ENCODE data around the gene SORCS2.

The SORCS2 gene

DNA sequence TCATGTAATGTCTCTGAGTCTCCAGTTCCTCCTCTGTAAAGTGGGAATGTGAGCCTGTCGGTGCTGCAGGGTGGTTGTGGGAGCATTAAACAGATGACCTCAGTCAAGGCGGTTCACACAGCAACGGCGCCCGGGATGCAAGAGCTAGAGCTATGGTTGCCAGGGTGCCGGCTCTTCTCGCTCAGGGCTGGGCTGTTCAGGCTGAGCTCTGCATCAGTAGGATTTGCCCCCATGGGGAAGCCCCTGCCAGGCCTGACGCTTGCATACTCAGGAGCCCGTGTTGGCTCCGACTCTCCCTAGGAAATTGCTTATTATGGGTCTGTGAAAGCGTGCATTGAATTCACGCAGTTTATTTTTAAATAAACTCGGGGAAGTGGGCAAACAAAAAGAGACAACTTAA, 175.1 kb downstream of the SORCS2 start:
- Histone ChIP-seq H3K27me3 (ENCODE audit: insufficient read depth, low read length, poor library complexity) (no peaks in the 10 kb centered on the region), H3K27ac (ENCODE audit: low read length) (no peak overlapping the region), H3K4me2 (ENCODE audit: insufficient read depth, low read length) (no peak overlapping the region), H2AFZ (ENCODE audit: low read depth, low read length) (no peak overlapping the region), H3K4me3 (ENCODE audit: low read depth in 1 of 2, low read length in 2 of 2) (no peak overlapping the region), H3K9ac (ENCODE audit: low read depth, low read length) (no peak overlapping the region), H3K4me1 (ENCODE audit: insufficient read depth, low read length) (no peaks in the 10 kb centered on the region), H4K20me1 (ENCODE audit: insufficient read depth, low read length) (no peaks in the 10 kb centered on the region), H3K9me3 (ENCODE audit: insufficient read depth, low read length, severe bottlenecking) (no peaks in the 10 kb centered on the region), H3K79me2 (ENCODE audit: insufficient read depth, low read length) (no peaks in the 10 kb centered on the region), H3K36me3 (ENCODE audit: insufficient read depth, low read length) (no peaks in the 10 kb centered on the region)
- DNase-seq (no peak), ATAC-seq (ENCODE audit: insufficient read depth, low read depth) (no peak)
- TF ChIP-seq EZH2 (IDR thresholded peaks at IDR 0.05; ENCODE audit: borderline replicate concordance, low read depth, low read length, severe bottlenecking) = no peak
- TF ChIP-seq, protein P1, sequence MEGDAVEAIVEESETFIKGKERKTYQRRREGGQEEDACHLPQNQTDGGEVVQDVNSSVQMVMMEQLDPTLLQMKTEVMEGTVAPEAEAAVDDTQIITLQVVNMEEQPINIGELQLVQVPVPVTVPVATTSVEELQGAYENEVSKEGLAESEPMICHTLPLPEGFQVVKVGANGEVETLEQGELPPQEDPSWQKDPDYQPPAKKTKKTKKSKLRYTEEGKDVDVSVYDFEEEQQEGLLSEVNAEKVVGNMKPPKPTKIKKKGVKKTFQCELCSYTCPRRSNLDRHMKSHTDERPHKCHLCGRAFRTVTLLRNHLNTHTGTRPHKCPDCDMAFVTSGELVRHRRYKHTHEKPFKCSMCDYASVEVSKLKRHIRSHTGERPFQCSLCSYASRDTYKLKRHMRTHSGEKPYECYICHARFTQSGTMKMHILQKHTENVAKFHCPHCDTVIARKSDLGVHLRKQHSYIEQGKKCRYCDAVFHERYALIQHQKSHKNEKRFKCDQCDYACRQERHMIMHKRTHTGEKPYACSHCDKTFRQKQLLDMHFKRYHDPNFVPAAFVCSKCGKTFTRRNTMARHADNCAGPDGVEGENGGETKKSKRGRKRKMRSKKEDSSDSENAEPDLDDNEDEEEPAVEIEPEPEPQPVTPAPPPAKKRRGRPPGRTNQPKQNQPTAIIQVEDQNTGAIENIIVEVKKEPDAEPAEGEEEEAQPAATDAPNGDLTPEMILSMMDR (IDR thresholded peaks at IDR 0.05; ENCODE audit: borderline replicate concordance, extremely low read depth, low read length, poor library complexity, severe bottlenecking) = no peak

DNA sequence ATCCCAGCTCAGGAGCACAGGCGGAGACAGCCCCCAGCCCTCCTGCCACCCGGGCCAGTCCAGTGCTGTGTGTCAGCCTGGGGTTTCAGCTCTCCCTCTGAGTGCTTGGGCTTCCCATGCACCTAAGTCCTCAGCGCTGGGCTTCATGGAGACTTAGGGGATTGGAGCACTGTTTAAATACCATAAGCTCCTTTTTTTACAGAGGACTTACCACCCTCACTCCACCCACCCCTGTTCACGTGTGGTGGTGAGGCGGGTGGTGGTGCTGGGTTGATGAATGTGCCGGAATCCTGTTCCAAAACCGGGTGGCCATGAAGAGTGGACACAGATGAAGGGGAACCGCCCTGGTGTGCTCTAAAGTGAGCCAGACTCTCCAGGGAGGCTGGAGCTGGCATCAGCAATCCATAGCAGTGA, 175.5 kb downstream of the SORCS2 start:
- ATAC-seq (ENCODE audit: insufficient read depth, low read depth) (no peak), DNase-seq (no peak)
- H3K27me3 ChIP-seq (ENCODE audit: insufficient read depth, low read length, poor library complexity) = no peaks in the 10 kb centered on the region
- H4K20me1 ChIP-seq (ENCODE audit: insufficient read depth, low read length) = no peaks in the 10 kb centered on the region
- no peaks in the 10 kb centered on the region for H3K79me2 ChIP-seq (ENCODE audit: insufficient read depth, low read length)
- no peak overlapping the region for H3K4me2 ChIP-seq (ENCODE audit: insufficient read depth, low read length)
- H3K9ac ChIP-seq (ENCODE audit: low read depth, low read length) = no peak overlapping the region
- H2AFZ ChIP-seq (ENCODE audit: low read depth, low read length) = no peak overlapping the region
- H3K36me3 ChIP-seq (ENCODE audit: insufficient read depth, low read length) = no peaks in the 10 kb centered on the region
- H3K9me3 ChIP-seq (ENCODE audit: insufficient read depth, low read length, severe bottlenecking) = no peaks in the 10 kb centered on the region
- no peak overlapping the region for H3K4me3 ChIP-seq (ENCODE audit: low read depth in 1 of 2, low read length in 2 of 2)
- no peaks in the 10 kb centered on the region for H3K4me1 ChIP-seq (ENCODE audit: insufficient read depth, low read length)
- no peak overlapping the region for H3K27ac ChIP-seq (ENCODE audit: low read length)
- TF ChIP-seq, protein P1 (IDR thresholded peaks at IDR 0.05; ENCODE audit: borderline replicate concordance, extremely low read depth, low read length, poor library complexity, severe bottlenecking) = no peak
- no peak for TF ChIP-seq EZH2 (IDR thresholded peaks at IDR 0.05; ENCODE audit: borderline replicate concordance, low read depth, low read length, severe bottlenecking)

DNA sequence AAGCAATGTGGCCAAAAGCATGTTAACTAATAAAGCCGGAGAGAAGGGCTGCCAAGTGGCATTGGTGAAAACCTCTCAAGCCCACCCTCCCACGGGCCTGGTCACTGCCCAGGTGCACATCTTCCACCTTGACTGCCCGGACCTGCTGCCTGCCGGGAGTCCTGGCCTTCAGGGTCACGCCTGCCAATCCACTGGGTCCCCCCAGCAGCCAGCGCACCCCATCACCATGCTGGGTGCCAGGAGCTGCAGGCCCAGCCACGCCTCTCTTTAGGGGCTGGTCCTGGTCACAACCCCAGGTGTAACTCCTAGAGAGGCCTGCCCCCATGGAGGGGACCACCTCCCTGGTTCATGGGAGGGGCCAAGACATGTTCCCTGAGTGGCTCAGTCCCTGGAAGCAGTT, 176.0 kb downstream of the SORCS2 start:
- Histone ChIP-seq H3K27ac (ENCODE audit: low read length) (no peak overlapping the region), H3K9me3 (ENCODE audit: insufficient read depth, low read length, severe bottlenecking) (no peaks in the 10 kb centered on the region), H3K4me3 (ENCODE audit: low read depth in 1 of 2, low read length in 2 of 2) (no peak overlapping the region), H4K20me1 (ENCODE audit: insufficient read depth, low read length) (no peaks in the 10 kb centered on the region), H3K79me2 (ENCODE audit: insufficient read depth, low read length) (no peaks in the 10 kb centered on the region), H2AFZ (ENCODE audit: low read depth, low read length) (no peak overlapping the region), H3K36me3 (ENCODE audit: insufficient read depth, low read length) (no peaks in the 10 kb centered on the region), H3K27me3 (ENCODE audit: insufficient read depth, low read length, poor library complexity) (no peaks in the 10 kb centered on the region), H3K4me2 (ENCODE audit: insufficient read depth, low read length) (no peak overlapping the region), H3K4me1 (ENCODE audit: insufficient read depth, low read length) (no peaks in the 10 kb centered on the region), H3K9ac (ENCODE audit: low read depth, low read length) (no peak overlapping the region)
- DNase-seq = no peak
- TF ChIP-seq, protein P1 (IDR thresholded peaks at IDR 0.05; ENCODE audit: borderline replicate concordance, extremely low read depth, low read length, poor library complexity, severe bottlenecking) = no peak
- TF ChIP-seq EZH2 (IDR thresholded peaks at IDR 0.05; ENCODE audit: borderline replicate concordance, low read depth, low read length, severe bottlenecking) = no peak
- no peak for ATAC-seq (ENCODE audit: insufficient read depth, low read depth)

DNA sequence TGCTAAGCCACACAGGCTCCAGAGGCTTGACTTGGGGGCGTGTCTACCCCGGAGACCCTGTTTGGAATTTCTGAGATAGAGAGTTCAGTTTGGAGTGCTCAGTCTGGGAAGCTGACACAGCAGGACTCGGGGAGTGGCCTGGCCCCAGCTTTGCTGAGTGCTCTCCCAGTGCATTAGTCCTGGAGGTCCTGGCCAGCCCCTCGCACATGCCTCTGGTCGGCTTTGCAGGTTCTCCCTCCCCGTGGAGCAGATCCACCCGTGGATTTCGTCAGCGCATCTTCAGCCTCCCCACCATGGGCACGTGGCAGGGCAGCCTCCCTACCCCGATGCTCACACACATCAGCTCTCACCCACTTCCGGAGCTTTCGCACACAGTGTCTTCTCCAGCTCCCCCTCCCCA, 177.2 kb downstream of the SORCS2 start:
- DNase-seq (no peak), ATAC-seq (ENCODE audit: insufficient read depth, low read depth) (no peak)
- TF ChIP-seq, protein P1 (IDR thresholded peaks at IDR 0.05; ENCODE audit: borderline replicate concordance, extremely low read depth, low read length, poor library complexity, severe bottlenecking) = no peak
- no peak for TF ChIP-seq EZH2 (IDR thresholded peaks at IDR 0.05; ENCODE audit: borderline replicate concordance, low read depth, low read length, severe bottlenecking)
- H3K79me2 ChIP-seq (ENCODE audit: insufficient read depth, low read length) = no peaks in the 10 kb centered on the region
- H2AFZ ChIP-seq (ENCODE audit: low read depth, low read length) = no peak overlapping the region
- H3K9me3 ChIP-seq (ENCODE audit: insufficient read depth, low read length, severe bottlenecking) = no peaks in the 10 kb centered on the region
- H3K4me2 ChIP-seq (ENCODE audit: insufficient read depth, low read length) = no peak overlapping the region
- H4K20me1 ChIP-seq (ENCODE audit: insufficient read depth, low read length) = no peaks in the 10 kb centered on the region
- H3K4me3 ChIP-seq (ENCODE audit: low read depth in 1 of 2, low read length in 2 of 2) = no peak overlapping the region
- H3K27ac ChIP-seq (ENCODE audit: low read length) = no peak overlapping the region
- H3K36me3 ChIP-seq (ENCODE audit: insufficient read depth, low read length) = no peaks in the 10 kb centered on the region
- no peaks in the 10 kb centered on the region for H3K27me3 ChIP-seq (ENCODE audit: insufficient read depth, low read length, poor library complexity)
- H3K9ac ChIP-seq (ENCODE audit: low read depth, low read length) = no peak overlapping the region
- H3K4me1 ChIP-seq (ENCODE audit: insufficient read depth, low read length) = no peaks in the 10 kb centered on the region
